Stimulated activated CD4-positive, alpha-beta T cell treated with anti-CD3 and anti-CD28 coated beads, Interleukin-12 subunit alpha, Interleukin-12 subunit beta, amount 100 ng/mL, for 48 hours (primary cell): ENCODE results near the gene PIKFYVE.
"Not testable (repeated sequence)": the region's sequence is repeated elsewhere in the genome, so short reads cannot be mapped to it uniquely, and the experiment has no call there.

Experiments used
- DNase-seq, 3 donors: peaks; one replicate each; pipeline ENCODE4 v3.0.0-alpha.2; 2020; ENCODE audit warnings: low read depth in 2 of 3, low spot score in 1 of 3

The PIKFYVE gene

GRCh38 chr2:208300847-208301618, 35.0 kb downstream of the PIKFYVE start:
- no peak for DNase-seq

GRCh38 chr2:208304157-208304556, 38.1 kb downstream of the PIKFYVE start:
- DNase-seq: no peak

GRCh38 chr2:208304695-208305094, 38.6 kb downstream of the PIKFYVE start:
- DNase-seq: no peak

GRCh38 chr2:208306291-208306690, 40.2 kb downstream of the PIKFYVE start:
- no peak for DNase-seq

GRCh38 chr2:208311321-208311720, 45.3 kb downstream of the PIKFYVE start:
- DNase-seq: no peak

- no peak for DNase-seq
These were observed 45.9 kb downstream of the PIKFYVE start for GRCh38 chr2:208311954-208312353.

- DNase-seq: no peak
These were observed 49.2 kb downstream of the PIKFYVE start for GRCh38 chr2:208315081-208315788.

GRCh38 chr2:208318127-208318526, 52.1 kb downstream of the PIKFYVE start:
- DNase-seq: no peak

- DNase-seq: no peak
These were observed 53.3 kb downstream of the PIKFYVE start for GRCh38 chr2:208319391-208319790.

- no peak for DNase-seq
These were observed 54.6 kb downstream of the PIKFYVE start for GRCh38 chr2:208320686-208321085.

- no peak for DNase-seq
These were observed 60.0 kb downstream of the PIKFYVE start for GRCh38 chr2:208326016-208326415.

- DNase-seq: no peak
These were observed 63.4 kb downstream of the PIKFYVE start for GRCh38 chr2:208329485-208329884.

GRCh38 chr2:208334230-208334629, 68.2 kb downstream of the PIKFYVE start:
- DNase-seq: no peak

- no peak for DNase-seq
These were observed 80.7 kb downstream of the PIKFYVE start for GRCh38 chr2:208346756-208347155.

GRCh38 chr2:208350610-208351009, 84.6 kb downstream of the PIKFYVE start:
- DNase-seq: no peak

GRCh38 chr2:208352644-208353567, 86.9 kb downstream of the PIKFYVE start:
- DNase-seq: no peak

GRCh38 chr2:208354964-208355381, 88.9 kb downstream of the PIKFYVE start:
- DNase-seq: no peak

- DNase-seq: not testable (repeated sequence)
These were observed 90.4 kb downstream of the PIKFYVE start for GRCh38 chr2:208356420-208356819.

GRCh38 chr2:208356846-208357574, 91.0 kb downstream of the PIKFYVE start:
- no peak for DNase-seq

GRCh38 chr2:208358758-208359631, 92.9 kb downstream of the PIKFYVE start:
- DNase-seq: no peak
